HepG2 (cell line): ENCODE measurements around the gene RUVBL1. TPM values are rescaled to one million over a fixed set of nuclear protein-coding genes. Genes with fewer than 3 reads are reported as not detected.

Source experiments
- BCL6 ChIP-seq: IDR thresholded peaks from 2 replicates; pipeline ENCODE4 v1.6.1; 2016; ENCODE audit warnings: missing genetic modification reagents, missing compliant biosample characterization
- KDM4B ChIP-seq: sonication (generic); formaldehyde crosslinking; IDR thresholded peaks from 2 replicates; pipeline ENCODE4 v1.4.0; 2020; ENCODE audit warnings: missing genetic modification reagents
- MBNL3 ChIP-seq: fragments of 250-450 bp; sonication (Bioruptor Pico); conservative IDR thresholded peaks from 2 replicates; pipeline ENCODE4 v1.8.0; 2022; ENCODE audit warnings: mild to moderate bottlenecking, inconsistent platforms
- MTF2 ChIP-seq: sonication (generic); formaldehyde crosslinking; IDR thresholded peaks from 2 replicates; pipeline ENCODE4 v1.5.0; 2020; ENCODE audit warnings: missing genetic modification reagents, borderline replicate concordance
- ZBTB8A ChIP-seq: sonication (generic); formaldehyde crosslinking; IDR thresholded peaks from 2 replicates; pipeline ENCODE4 v1.4.0; 2020; ENCODE audit warnings: mild to moderate bottlenecking, low read depth, missing genetic modification reagents, borderline replicate concordance
- ZFP36L2 ChIP-seq: sonication (generic); formaldehyde crosslinking; IDR thresholded peaks from 2 replicates; pipeline ENCODE4 v1.4.0; 2020; ENCODE audit warnings: missing genetic modification reagents
- ZNF431 ChIP-seq: sonication (generic); formaldehyde crosslinking; IDR thresholded peaks from 2 replicates; pipeline ENCODE4 v1.9.0; 2022; ENCODE audit warnings: missing genetic modification reagents, low read depth, mild to moderate bottlenecking, borderline replicate concordance
- ZNF510 ChIP-seq: sonication (generic); formaldehyde crosslinking; IDR thresholded peaks from 2 replicates; pipeline ENCODE4 v1.4.0; 2020; ENCODE audit warnings: low read depth, mild to moderate bottlenecking, missing genetic modification reagents
- polyA plus RNA-seq, 8 experiments: library from polyadenylated mRNA; depleted of rRNA in 3 of 8; stranded (reverse) in 7 of 8; unstranded in 1 of 8; fragments of >200 nt; fragmentation: Illumina TruSeq in 4 of 8; extraction: Trizol in 4 of 8; gene quantifications; 2 replicates each; pipeline versions ENCODE4 v1.2.1 to v1.2.3, GENCODE V29; 2011 to 2016; ENCODE audit warnings: low read depth in 4 of 8, missing spikeins in 1 of 8, mixed read lengths in 1 of 8; ENCODE audit not compliant: insufficient read depth in 1 of 8
- total RNA-seq, 5 experiments: library from RNA; depleted of rRNA; stranded (reverse); fragments of >200 nt; fragmentation: Illumina TruSeq; extraction: Trizol; gene quantifications; 2 replicates each; pipeline ENCODE4 v1.2.3, GENCODE V29; 2016; ENCODE audit warnings: low read depth in 1 of 5
- TF ChIP-seq, protein P1 (sequence below): sonication (generic); formaldehyde crosslinking; IDR thresholded peaks from 2 replicates; pipeline ENCODE4 v1.5.0; 2020; ENCODE audit warnings: mild to moderate bottlenecking, missing genetic modification reagents, borderline replicate concordance
- TF ChIP-seq, protein P2 (sequence below): sonication (generic); formaldehyde crosslinking; IDR thresholded peaks from 2 replicates; pipeline ENCODE4 v1.4.0; 2020; ENCODE audit warnings: missing genetic modification reagents
- TF ChIP-seq, protein P3 (sequence below): sonication (generic); formaldehyde crosslinking; IDR thresholded peaks from 2 replicates; pipeline ENCODE4 v1.4.0; 2020; ENCODE audit warnings: missing genetic modification reagents, borderline replicate concordance
- TF ChIP-seq, protein P4 (sequence below): sonication (generic); formaldehyde crosslinking; conservative IDR thresholded peaks from 2 replicates; pipeline ENCODE4 v1.4.0; 2020; ENCODE audit warnings: mild to moderate bottlenecking, missing genetic modification reagents, moderate library complexity
- TF ChIP-seq, protein P5 (sequence below): sonication (generic); formaldehyde crosslinking; IDR thresholded peaks from 2 replicates; pipeline ENCODE4 v1.4.0; 2020; ENCODE audit warnings: mild to moderate bottlenecking, missing genetic modification reagents

Gene RUVBL1
- total and polyA plus RNA-seq, 2 of the 13 experiments (the other 11 are each of a cell fraction or from before 2014, with no cell fraction given), result 32.7 to 86.3 TPM

DNA sequence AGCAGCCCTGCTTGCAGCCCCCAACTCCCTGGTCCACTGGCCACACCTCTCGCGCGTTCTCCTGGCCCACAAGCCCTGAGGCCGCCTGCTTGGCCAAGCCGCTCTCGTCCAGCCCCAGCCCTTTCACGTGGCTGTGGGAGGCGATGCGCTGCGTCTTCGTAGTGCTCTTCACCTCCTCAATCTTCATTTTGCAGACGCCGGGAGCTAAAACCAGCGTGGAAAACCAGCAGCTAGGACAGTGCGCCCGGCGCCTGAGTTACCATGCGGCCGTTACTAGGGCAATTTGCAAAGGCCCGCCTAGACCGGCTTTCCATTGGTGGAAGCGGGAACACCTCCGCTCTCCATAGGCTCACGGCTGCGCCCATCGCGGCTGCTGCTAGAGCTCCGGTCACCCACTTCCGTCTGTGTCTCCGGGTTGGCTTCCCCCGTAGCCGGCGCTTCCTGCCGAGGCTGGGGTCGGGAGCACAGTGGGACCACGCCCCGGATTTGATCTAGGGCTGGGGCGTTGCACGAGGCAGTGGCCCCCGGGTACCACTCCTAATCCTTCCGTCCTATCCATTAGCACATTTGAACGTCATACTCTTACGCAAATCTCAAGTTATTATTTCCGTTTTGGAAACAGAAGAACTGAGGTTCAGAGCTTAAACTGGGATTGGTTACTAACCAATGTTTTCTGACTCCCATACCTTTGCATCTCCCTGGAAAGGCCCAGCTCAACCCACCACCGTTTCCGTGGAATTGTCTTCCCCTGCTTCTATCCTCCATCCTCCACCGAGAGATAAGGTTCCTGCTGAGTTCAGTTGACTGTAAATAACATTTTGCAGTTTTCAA is at the start of gene RUVBL1 (continued):
- TF ChIP-seq, protein P1, sequence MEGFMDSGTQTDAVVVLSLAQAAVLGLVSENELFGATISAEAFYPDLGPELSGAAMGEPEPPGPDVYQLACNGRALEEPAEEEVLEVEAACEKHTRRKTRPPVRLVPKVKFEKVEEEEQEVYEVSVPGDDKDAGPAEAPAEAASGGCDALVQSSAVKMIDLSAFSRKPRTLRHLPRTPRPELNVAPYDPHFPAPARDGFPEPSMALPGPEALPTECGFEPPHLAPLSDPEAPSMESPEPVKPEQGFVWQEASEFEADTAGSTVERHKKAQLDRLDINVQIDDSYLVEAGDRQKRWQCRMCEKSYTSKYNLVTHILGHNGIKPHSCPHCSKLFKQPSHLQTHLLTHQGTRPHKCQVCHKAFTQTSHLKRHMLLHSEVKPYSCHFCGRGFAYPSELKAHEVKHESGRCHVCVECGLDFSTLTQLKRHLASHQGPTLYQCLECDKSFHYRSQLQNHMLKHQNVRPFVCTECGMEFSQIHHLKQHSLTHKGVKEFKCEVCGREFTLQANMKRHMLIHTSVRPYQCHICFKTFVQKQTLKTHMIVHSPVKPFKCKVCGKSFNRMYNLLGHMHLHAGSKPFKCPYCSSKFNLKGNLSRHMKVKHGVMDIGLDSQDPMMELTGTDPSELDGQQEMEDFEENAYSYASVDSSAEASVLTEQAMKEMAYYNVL (CRISPR knock-in tag), result peak; percentile 44
- TF ChIP-seq, protein P2, sequence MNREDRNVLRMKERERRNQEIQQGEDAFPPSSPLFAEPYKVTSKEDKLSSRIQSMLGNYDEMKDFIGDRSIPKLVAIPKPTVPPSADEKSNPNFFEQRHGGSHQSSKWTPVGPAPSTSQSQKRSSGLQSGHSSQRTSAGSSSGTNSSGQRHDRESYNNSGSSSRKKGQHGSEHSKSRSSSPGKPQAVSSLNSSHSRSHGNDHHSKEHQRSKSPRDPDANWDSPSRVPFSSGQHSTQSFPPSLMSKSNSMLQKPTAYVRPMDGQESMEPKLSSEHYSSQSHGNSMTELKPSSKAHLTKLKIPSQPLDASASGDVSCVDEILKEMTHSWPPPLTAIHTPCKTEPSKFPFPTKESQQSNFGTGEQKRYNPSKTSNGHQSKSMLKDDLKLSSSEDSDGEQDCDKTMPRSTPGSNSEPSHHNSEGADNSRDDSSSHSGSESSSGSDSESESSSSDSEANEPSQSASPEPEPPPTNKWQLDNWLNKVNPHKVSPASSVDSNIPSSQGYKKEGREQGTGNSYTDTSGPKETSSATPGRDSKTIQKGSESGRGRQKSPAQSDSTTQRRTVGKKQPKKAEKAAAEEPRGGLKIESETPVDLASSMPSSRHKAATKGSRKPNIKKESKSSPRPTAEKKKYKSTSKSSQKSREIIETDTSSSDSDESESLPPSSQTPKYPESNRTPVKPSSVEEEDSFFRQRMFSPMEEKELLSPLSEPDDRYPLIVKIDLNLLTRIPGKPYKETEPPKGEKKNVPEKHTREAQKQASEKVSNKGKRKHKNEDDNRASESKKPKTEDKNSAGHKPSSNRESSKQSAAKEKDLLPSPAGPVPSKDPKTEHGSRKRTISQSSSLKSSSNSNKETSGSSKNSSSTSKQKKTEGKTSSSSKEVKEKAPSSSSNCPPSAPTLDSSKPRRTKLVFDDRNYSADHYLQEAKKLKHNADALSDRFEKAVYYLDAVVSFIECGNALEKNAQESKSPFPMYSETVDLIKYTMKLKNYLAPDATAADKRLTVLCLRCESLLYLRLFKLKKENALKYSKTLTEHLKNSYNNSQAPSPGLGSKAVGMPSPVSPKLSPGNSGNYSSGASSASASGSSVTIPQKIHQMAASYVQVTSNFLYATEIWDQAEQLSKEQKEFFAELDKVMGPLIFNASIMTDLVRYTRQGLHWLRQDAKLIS (CRISPR knock-in tag), result no peak
- no peak for TF ChIP-seq ZFP36L2
- TF ChIP-seq ZNF510, result no peak
- TF ChIP-seq KDM4B (CRISPR knock-in tag), result peak; percentile 82; the same call in 1 of the 2 replicates
- TF ChIP-seq, protein P3, sequence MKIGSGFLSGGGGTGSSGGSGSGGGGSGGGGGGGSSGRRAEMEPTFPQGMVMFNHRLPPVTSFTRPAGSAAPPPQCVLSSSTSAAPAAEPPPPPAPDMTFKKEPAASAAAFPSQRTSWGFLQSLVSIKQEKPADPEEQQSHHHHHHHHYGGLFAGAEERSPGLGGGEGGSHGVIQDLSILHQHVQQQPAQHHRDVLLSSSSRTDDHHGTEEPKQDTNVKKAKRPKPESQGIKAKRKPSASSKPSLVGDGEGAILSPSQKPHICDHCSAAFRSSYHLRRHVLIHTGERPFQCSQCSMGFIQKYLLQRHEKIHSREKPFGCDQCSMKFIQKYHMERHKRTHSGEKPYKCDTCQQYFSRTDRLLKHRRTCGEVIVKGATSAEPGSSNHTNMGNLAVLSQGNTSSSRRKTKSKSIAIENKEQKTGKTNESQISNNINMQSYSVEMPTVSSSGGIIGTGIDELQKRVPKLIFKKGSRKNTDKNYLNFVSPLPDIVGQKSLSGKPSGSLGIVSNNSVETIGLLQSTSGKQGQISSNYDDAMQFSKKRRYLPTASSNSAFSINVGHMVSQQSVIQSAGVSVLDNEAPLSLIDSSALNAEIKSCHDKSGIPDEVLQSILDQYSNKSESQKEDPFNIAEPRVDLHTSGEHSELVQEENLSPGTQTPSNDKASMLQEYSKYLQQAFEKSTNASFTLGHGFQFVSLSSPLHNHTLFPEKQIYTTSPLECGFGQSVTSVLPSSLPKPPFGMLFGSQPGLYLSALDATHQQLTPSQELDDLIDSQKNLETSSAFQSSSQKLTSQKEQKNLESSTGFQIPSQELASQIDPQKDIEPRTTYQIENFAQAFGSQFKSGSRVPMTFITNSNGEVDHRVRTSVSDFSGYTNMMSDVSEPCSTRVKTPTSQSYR (CRISPR knock-in tag), result peak; percentile 11; the same call in 1 of the 2 replicates
- TF ChIP-seq BCL6 (CRISPR knock-in tag), result peak; percentile 46; the same call in 1 of the 2 replicates
- TF ChIP-seq MTF2 (CRISPR knock-in tag), result no peak
- TF ChIP-seq ZBTB8A (CRISPR knock-in tag), result no peak
- TF ChIP-seq ZNF431 (CRISPR knock-in tag), result no peak
- TF ChIP-seq, protein P4, sequence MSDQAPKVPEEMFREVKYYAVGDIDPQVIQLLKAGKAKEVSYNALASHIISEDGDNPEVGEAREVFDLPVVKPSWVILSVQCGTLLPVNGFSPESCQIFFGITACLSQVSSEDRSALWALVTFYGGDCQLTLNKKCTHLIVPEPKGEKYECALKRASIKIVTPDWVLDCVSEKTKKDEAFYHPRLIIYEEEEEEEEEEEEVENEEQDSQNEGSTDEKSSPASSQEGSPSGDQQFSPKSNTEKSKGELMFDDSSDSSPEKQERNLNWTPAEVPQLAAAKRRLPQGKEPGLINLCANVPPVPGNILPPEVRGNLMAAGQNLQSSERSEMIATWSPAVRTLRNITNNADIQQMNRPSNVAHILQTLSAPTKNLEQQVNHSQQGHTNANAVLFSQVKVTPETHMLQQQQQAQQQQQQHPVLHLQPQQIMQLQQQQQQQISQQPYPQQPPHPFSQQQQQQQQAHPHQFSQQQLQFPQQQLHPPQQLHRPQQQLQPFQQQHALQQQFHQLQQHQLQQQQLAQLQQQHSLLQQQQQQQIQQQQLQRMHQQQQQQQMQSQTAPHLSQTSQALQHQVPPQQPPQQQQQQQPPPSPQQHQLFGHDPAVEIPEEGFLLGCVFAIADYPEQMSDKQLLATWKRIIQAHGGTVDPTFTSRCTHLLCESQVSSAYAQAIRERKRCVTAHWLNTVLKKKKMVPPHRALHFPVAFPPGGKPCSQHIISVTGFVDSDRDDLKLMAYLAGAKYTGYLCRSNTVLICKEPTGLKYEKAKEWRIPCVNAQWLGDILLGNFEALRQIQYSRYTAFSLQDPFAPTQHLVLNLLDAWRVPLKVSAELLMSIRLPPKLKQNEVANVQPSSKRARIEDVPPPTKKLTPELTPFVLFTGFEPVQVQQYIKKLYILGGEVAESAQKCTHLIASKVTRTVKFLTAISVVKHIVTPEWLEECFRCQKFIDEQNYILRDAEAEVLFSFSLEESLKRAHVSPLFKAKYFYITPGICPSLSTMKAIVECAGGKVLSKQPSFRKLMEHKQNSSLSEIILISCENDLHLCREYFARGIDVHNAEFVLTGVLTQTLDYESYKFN, result 0 out of 2 replicates have a peak, but pooled peaks have one; percentile 42
- no peak for TF ChIP-seq MBNL3 (CRISPR knock-in tag)
- TF ChIP-seq, protein P5, sequence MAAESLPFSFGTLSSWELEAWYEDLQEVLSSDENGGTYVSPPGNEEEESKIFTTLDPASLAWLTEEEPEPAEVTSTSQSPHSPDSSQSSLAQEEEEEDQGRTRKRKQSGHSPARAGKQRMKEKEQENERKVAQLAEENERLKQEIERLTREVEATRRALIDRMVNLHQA (CRISPR knock-in tag), result no peak
